ENCODE measurements around the gene RNF213.

GRCh38 chr17:80218391-80218790 lies 42.3 kb upstream of the RNF213 start:
- no peak for TF ChIP-seq EP300 (IDR thresholded peaks at IDR 0.05; ENCODE audit: low read depth)
- no peak for TF ChIP-seq CTCF (IDR thresholded peaks at IDR 0.05)
